Large intestine (tissue), 3 donors: ENCODE results near the gene MARVELD3. TPM values are rescaled to one million over a fixed set of nuclear protein-coding genes. Genes with fewer than 3 reads are reported as not detected.

Experiments used
- DNase-seq, 2 donors: peaks; one replicate each; pipeline versions ENCODE4 v3.0.0 to v3.0.0-alpha.2; 2013
- H3K27ac ChIP-seq: one replicate; pipeline ENCODE4 v1.5.1; 2013; ENCODE audit warnings: low read length
- H3K27me3 ChIP-seq: 2 replicates; pipeline ENCODE4 v1.6.1; 2013; ENCODE audit warnings: low read length; ENCODE audit not compliant: control insufficient read depth, insufficient read depth
- H3K36me3 ChIP-seq: 2 replicates; pipeline ENCODE4 v1.6.1; 2013; ENCODE audit warnings: low read length; ENCODE audit not compliant: control insufficient read depth, insufficient read depth
- H3K4me1 ChIP-seq: one replicate; pipeline ENCODE4 v1.6.1; 2013; ENCODE audit warnings: low read length; ENCODE audit not compliant: control insufficient read depth, insufficient read depth
- H3K4me3 ChIP-seq: one replicate; pipeline ENCODE4 v1.5.1; 2013; ENCODE audit warnings: low read length
- H3K9me3 ChIP-seq: one replicate; pipeline ENCODE4 v1.6.1; 2013; ENCODE audit warnings: mild to moderate bottlenecking, low read depth, low read length, moderate library complexity; ENCODE audit not compliant: control insufficient read depth
- WGBS: methylation state at CpG from one replicate; pipeline ENCODE4 v1.1.5; 2013; ENCODE audit warnings: low lambda C conversion rate; ENCODE audit not compliant: insufficient coverage; 5-methylcytosine and 5-hydroxymethylcytosine counted together
- polyA plus RNA-seq: library from polyadenylated mRNA; unstranded; fragments of 120-200 nt; gene quantifications from one replicate; pipeline ENCODE4 v1.2.1, GENCODE V29; 2013

Gene MARVELD3
- polyA plus RNA-seq, 1 donor = 67.3 TPM

GRCh38 chr16:71635632-71636031 is 9.6 kb downstream of the MARVELD3 start:
- Histone ChIP-seq H3K9me3 (no peaks in the 10 kb centered on the region), H3K27ac (no peak overlapping the region), H3K27me3 (no peaks in the 10 kb centered on the region), H3K4me1 (peaks cover 5% of the 10 kb centered on the region), H3K4me3 (no peak overlapping the region), H3K36me3 (peaks cover 57% of the 10 kb centered on the region)
- 100% methylated on average over 1 of the region's 2 CpGs for WGBS
- no peak for DNase-seq

- peaks cover 49% of the 10 kb centered on the region for H3K36me3 ChIP-seq
- H3K27ac ChIP-seq = no peak overlapping the region
- no CpG with 5 or more reads among the region's 3 CpGs for WGBS
- H3K9me3 ChIP-seq = no peaks in the 10 kb centered on the region
- no peaks in the 10 kb centered on the region for H3K27me3 ChIP-seq
- no peak overlapping the region for H3K4me3 ChIP-seq
- DNase-seq = no peak
- no peaks in the 10 kb centered on the region for H3K4me1 ChIP-seq
Measured at GRCh38 chr16:71637398-71637797, 11.4 kb downstream of the MARVELD3 start.

- peak in 1 of 2 donors; percentile 50 for DNase-seq
- Histone ChIP-seq H3K27ac (peak overlapping the region; percentile 47), H3K27me3 (no peaks in the 10 kb centered on the region), H3K36me3 (peaks cover 35% of the 10 kb centered on the region), H3K9me3 (no peaks in the 10 kb centered on the region), H3K4me3 (no peak overlapping the region), H3K4me1 (peaks cover 11% of the 10 kb centered on the region)
- WGBS = no CpG with 5 or more reads among the region's 4 CpGs
Measured at GRCh38 chr16:71645450-71645849, 19.5 kb downstream of the MARVELD3 start.

- no peaks in the 10 kb centered on the region for H3K27me3 ChIP-seq
- WGBS = 100% methylated on average over 3 of the region's 7 CpGs
- DNase-seq = no peak
- H3K36me3 ChIP-seq = peaks cover 34% of the 10 kb centered on the region
- no peak overlapping the region for H3K4me3 ChIP-seq
- H3K27ac ChIP-seq = no peak overlapping the region
- H3K4me1 ChIP-seq = peaks cover 11% of the 10 kb centered on the region
- H3K9me3 ChIP-seq = no peaks in the 10 kb centered on the region
Measured at GRCh38 chr16:71647391-71647790, 21.4 kb downstream of the MARVELD3 start.

- H3K4me3 ChIP-seq = no peak overlapping the region
- no peak overlapping the region for H3K27ac ChIP-seq
- H3K27me3 ChIP-seq = no peaks in the 10 kb centered on the region
- peaks cover 41% of the 10 kb centered on the region for H3K36me3 ChIP-seq
- H3K9me3 ChIP-seq = no peaks in the 10 kb centered on the region
- peaks cover 11% of the 10 kb centered on the region for H3K4me1 ChIP-seq
- WGBS = no CpG with 5 or more reads among the region's 2 CpGs
- no peak for DNase-seq
Measured at GRCh38 chr16:71648162-71648561, 22.2 kb downstream of the MARVELD3 start.

DNA sequence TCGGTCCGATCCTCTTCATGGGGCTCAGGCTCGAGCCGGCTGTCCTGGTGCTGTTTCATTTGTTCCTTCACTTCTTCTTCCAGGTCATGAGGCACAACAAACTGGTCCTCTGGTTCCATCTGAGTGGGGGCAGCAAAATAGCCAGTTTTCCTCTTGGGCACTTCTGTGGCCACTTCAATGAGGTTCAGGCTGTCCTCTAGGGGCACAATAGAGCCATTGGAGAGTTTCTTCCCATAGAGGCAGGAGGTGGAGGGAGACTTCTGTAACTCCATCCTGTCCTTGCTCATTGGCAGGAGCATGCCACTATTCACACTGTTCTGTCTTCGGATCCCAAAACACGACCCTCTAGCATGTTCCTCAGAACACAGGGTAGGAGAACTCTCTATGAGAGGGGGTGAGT is 22.9 kb downstream of the MARVELD3 start:
- no CpG with 5 or more reads among the region's 6 CpGs for WGBS
- Histone ChIP-seq H3K4me3 (no peak overlapping the region), H3K27me3 (no peaks in the 10 kb centered on the region), H3K36me3 (peaks cover 47% of the 10 kb centered on the region), H3K9me3 (no peaks in the 10 kb centered on the region), H3K27ac (no peak overlapping the region), H3K4me1 (peaks cover 11% of the 10 kb centered on the region)
- peak in 1 of 2 donors; percentile 16 for DNase-seq

DNA sequence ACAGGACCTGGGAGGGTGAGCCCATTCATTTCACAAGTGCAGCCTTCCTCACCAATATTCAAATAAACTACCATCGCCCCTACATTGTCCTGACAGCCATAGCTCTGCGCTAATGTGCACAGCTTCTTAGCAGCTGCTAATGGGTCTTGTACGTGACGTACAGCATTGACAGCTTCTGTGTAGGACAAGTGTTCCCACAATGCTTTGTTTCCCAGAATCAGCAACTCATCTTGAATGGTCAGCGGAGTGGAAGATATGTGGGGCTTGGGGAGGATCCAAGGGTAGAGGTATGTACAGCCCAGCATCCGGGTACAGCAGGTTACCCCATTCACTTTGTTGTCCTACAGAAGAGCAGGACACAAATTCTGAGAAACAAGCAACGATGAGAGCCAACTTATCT is 23.7 kb downstream of the MARVELD3 start:
- H3K4me3 ChIP-seq = no peak overlapping the region
- H3K36me3 ChIP-seq = peaks cover 49% of the 10 kb centered on the region
- no peak for DNase-seq
- H3K27me3 ChIP-seq = no peaks in the 10 kb centered on the region
- 100% methylated on average over 1 of the region's 7 CpGs for WGBS
- H3K9me3 ChIP-seq = no peaks in the 10 kb centered on the region
- H3K27ac ChIP-seq = no peak overlapping the region
- H3K4me1 ChIP-seq = peaks cover 11% of the 10 kb centered on the region

DNA sequence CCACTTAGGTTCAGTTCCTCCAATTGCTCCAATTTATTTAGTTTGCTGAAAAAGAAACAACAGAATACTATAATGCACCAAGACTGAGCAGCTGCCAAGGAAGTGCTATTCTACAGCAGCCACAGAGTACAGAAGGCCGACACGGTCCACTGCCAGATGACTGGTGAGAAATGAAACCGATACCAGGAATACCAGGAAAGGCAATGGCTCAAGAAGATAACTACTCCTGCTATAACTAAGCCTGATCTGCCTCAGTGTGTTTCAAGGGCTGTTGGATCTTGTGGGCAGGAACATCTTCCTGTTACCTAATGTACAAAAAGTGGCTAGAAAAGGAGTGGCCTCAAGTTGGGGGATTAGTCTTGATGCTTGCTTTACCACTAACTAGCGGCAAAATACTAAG is 32.8 kb downstream of the MARVELD3 start:
- Histone ChIP-seq H3K4me3 (no peak overlapping the region), H3K27ac (no peak overlapping the region), H3K9me3 (no peaks in the 10 kb centered on the region), H3K27me3 (no peaks in the 10 kb centered on the region), H3K36me3 (peaks cover 52% of the 10 kb centered on the region), H3K4me1 (no peaks in the 10 kb centered on the region)
- peak in 1 of 2 donors; percentile 9 for DNase-seq
- no CpG with 5 or more reads among the region's 4 CpGs for WGBS

- H3K9me3 ChIP-seq = no peaks in the 10 kb centered on the region
- peaks cover 56% of the 10 kb centered on the region for H3K36me3 ChIP-seq
- H3K27me3 ChIP-seq = no peaks in the 10 kb centered on the region
- H3K4me3 ChIP-seq = no peak overlapping the region
- no peak overlapping the region for H3K27ac ChIP-seq
- WGBS = no CpG with 5 or more reads among the region's 2 CpGs
- DNase-seq = no peak
- H3K4me1 ChIP-seq = no peaks in the 10 kb centered on the region
Measured at GRCh38 chr16:71659471-71659870, 33.5 kb downstream of the MARVELD3 start.

- peaks cover 42% of the 10 kb centered on the region for H3K36me3 ChIP-seq
Measured at GRCh38 chr16:71666264-71666663, 40.3 kb downstream of the MARVELD3 start.

GRCh38 chr16:71666928-71667707 is 41.1 kb downstream of the MARVELD3 start:
- H3K27me3 ChIP-seq = no peaks in the 10 kb centered on the region
- H3K27ac ChIP-seq = peak overlapping the region; percentile 73
- DNase-seq = peak; percentile 54 to 81
- no peak overlapping the region for H3K4me3 ChIP-seq
- H3K36me3 ChIP-seq = peaks cover 38% of the 10 kb centered on the region
- peaks cover 35% of the 10 kb centered on the region for H3K4me1 ChIP-seq
- no CpG with 5 or more reads among the region's 4 CpGs for WGBS
- H3K9me3 ChIP-seq = no peaks in the 10 kb centered on the region

More at GRCh38 chr16:71666264-71666663, 40.3 kb downstream of the MARVELD3 start:
- peaks cover 35% of the 10 kb centered on the region for H3K4me1 ChIP-seq
- H3K4me3 ChIP-seq = no peak overlapping the region
- WGBS = no CpG with 5 or more reads among the region's 1 CpG
- no peaks in the 10 kb centered on the region for H3K27me3 ChIP-seq
- DNase-seq = no peak
- no peaks in the 10 kb centered on the region for H3K9me3 ChIP-seq
- H3K27ac ChIP-seq = peak overlapping the region; percentile 73
